Measurements from ENCODE around the gene ARHGEF10L.

ARHGEF10L gene

DNA sequence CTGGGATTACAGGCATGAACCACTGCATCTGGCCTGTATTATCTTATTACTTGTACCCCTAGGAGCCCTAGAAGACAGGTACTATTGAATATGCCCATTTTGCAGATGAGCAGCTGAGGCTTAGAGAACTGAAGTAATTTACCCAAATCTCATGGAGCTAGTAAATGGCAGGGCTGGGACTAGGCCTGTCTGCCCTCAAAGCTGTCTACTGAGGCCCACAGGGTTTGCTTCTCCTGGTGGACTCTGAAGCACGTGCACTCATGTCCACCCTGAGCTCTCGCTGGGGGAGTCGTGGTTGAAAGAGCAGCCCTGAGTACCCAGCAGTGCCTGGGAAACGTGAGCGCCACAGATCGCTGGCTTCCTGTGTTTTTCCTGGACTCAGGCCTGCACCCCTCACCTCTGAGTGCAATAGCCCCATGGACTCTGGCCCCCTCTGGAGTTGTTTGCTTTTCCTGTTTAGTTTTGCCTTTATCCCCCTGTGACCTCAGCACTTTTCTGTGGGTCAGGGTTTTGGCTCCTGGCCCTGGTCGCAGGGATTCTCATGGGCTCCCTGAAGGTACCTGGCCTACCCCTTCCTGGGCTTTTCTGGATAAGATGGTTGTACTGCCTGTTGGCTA, 52.4 kb downstream of the ARHGEF10L start:
- H3K9me3 ChIP-seq (ENCODE audit: control insufficient read depth, insufficient read depth, low read length) = no peaks in the 10 kb centered on the region
- H3K27ac ChIP-seq (ENCODE audit: low read depth, low read length) = no peak overlapping the region
- H3K4me1 ChIP-seq (ENCODE audit: control insufficient read depth, low read length) = no peaks in the 10 kb centered on the region
- H3K9me2 ChIP-seq (replicated peaks; ENCODE audit: control insufficient read depth, low read length) = no peaks in the 10 kb centered on the region
- H3K4me2 ChIP-seq (ENCODE audit: low read length) = no peak overlapping the region
- TF ChIP-seq EZH2phosphoT487 (IDR thresholded peaks at IDR 0.05; ENCODE audit: borderline replicate concordance, low read length) = no peak
- TF ChIP-seq, protein P1, sequence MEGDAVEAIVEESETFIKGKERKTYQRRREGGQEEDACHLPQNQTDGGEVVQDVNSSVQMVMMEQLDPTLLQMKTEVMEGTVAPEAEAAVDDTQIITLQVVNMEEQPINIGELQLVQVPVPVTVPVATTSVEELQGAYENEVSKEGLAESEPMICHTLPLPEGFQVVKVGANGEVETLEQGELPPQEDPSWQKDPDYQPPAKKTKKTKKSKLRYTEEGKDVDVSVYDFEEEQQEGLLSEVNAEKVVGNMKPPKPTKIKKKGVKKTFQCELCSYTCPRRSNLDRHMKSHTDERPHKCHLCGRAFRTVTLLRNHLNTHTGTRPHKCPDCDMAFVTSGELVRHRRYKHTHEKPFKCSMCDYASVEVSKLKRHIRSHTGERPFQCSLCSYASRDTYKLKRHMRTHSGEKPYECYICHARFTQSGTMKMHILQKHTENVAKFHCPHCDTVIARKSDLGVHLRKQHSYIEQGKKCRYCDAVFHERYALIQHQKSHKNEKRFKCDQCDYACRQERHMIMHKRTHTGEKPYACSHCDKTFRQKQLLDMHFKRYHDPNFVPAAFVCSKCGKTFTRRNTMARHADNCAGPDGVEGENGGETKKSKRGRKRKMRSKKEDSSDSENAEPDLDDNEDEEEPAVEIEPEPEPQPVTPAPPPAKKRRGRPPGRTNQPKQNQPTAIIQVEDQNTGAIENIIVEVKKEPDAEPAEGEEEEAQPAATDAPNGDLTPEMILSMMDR (IDR thresholded peaks at IDR 0.05; ENCODE audit: low read depth, low read length, poor library complexity, severe bottlenecking) = no peak
- H3K79me2 ChIP-seq (ENCODE audit: control insufficient read depth, low read length) = no peaks in the 10 kb centered on the region
- no peaks in the 10 kb centered on the region for H3K27me3 ChIP-seq (ENCODE audit: control insufficient read depth, low read length)
- H4K20me1 ChIP-seq (ENCODE audit: control insufficient read depth, insufficient read depth, low read depth, low read length) = no peaks in the 10 kb centered on the region
- no peak overlapping the region for H3K4me3 ChIP-seq (ENCODE audit: low read length)
- no peaks in the 10 kb centered on the region for H3K36me3 ChIP-seq (ENCODE audit: control insufficient read depth, low read length)
- H3F3A ChIP-seq (ENCODE audit: control insufficient read depth, insufficient read depth) = no peaks in the 10 kb centered on the region

DNA sequence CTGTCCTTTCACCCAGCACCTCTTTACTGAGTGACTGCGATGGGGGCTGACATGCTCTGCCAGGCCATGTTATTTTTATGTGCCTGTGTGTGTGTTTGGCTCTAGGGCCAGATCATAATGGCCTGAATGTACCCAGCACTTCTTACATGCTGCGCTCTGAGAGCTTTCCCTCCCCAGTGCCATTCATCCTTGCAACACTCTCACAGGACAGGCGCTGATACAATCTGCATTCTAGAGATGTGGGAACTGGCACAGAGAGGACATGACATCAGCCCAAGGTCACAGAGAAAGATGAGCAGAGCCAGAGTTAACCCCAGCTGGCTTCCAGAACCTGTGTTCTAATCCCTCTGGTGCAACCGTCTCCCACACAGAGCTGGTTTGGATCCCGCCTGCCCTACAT, 54.5 kb downstream of the ARHGEF10L start:
- Histone ChIP-seq H3K4me2 (ENCODE audit: low read length) (no peak overlapping the region), H3K4me3 (ENCODE audit: low read length) (no peak overlapping the region), H3K4me1 (ENCODE audit: control insufficient read depth, low read length) (no peaks in the 10 kb centered on the region), H3F3A (ENCODE audit: control insufficient read depth, insufficient read depth) (no peaks in the 10 kb centered on the region), H3K9me3 (ENCODE audit: control insufficient read depth, insufficient read depth, low read length) (no peaks in the 10 kb centered on the region), H3K79me2 (ENCODE audit: control insufficient read depth, low read length) (no peaks in the 10 kb centered on the region), H3K27ac (ENCODE audit: low read depth, low read length) (no peak overlapping the region), H3K36me3 (ENCODE audit: control insufficient read depth, low read length) (no peaks in the 10 kb centered on the region), H3K9me2 (replicated peaks; ENCODE audit: control insufficient read depth, low read length) (no peaks in the 10 kb centered on the region), H4K20me1 (ENCODE audit: control insufficient read depth, insufficient read depth, low read depth, low read length) (no peaks in the 10 kb centered on the region), H3K27me3 (ENCODE audit: control insufficient read depth, low read length) (no peaks in the 10 kb centered on the region)
- TF ChIP-seq, protein P1 (IDR thresholded peaks at IDR 0.05; ENCODE audit: low read depth, low read length, poor library complexity, severe bottlenecking) = no peak
- TF ChIP-seq EZH2phosphoT487 (IDR thresholded peaks at IDR 0.05; ENCODE audit: borderline replicate concordance, low read length) = no peak

DNA sequence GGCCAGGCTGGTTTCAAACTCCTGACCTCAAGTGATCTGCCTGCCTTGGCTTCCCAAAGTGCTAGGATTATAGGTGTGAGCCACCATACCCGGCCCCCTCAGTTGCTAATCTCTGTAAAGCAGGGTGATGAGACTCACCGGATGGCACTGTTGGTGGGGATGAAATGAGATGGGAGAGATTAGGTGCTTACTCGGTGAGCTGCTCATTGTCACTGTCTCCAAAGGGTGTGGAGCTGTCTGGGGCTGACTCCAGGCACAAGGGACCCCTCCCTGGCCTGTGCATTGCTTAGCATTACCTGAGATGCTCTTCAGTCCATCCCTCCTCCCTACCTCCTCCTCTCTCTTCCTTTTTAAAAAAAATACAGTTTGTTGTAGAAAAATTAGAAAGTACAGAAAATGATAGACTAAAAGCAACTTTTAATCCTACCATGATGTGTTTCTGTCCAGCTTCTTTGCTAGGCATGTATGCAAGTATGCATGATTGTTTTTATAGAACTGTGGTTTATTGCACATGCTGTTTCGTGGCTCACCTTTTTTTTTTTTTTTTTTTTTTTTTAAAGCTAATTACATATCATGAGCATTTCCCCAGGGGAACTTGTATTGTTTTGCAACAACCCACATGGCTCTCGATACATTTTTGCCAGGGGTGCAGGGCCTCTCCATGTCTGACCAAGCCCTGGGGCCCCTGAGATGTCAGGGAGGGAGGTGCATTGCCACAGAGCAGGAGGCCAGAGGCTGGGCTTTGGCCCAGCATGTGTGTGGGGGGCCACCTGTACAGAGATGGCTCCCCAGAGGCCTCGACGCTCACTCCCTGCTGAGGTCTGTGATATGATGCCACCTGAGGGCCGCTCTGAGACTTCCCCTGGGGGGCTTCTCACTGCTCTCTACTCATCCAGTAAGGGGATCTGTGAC, 55.4 kb downstream of the ARHGEF10L start:
- Histone ChIP-seq H4K20me1 (ENCODE audit: control insufficient read depth, insufficient read depth, low read depth, low read length) (no peaks in the 10 kb centered on the region), H3F3A (ENCODE audit: control insufficient read depth, insufficient read depth) (no peaks in the 10 kb centered on the region), H3K4me2 (ENCODE audit: low read length) (no peak overlapping the region), H3K4me1 (ENCODE audit: control insufficient read depth, low read length) (no peaks in the 10 kb centered on the region), H3K4me3 (ENCODE audit: low read length) (no peak overlapping the region), H3K79me2 (ENCODE audit: control insufficient read depth, low read length) (no peaks in the 10 kb centered on the region), H3K36me3 (ENCODE audit: control insufficient read depth, low read length) (no peaks in the 10 kb centered on the region), H3K27me3 (ENCODE audit: control insufficient read depth, low read length) (no peaks in the 10 kb centered on the region), H3K9me3 (ENCODE audit: control insufficient read depth, insufficient read depth, low read length) (no peaks in the 10 kb centered on the region), H3K27ac (ENCODE audit: low read depth, low read length) (no peak overlapping the region), H3K9me2 (replicated peaks; ENCODE audit: control insufficient read depth, low read length) (no peaks in the 10 kb centered on the region)
- TF ChIP-seq EZH2phosphoT487 (IDR thresholded peaks at IDR 0.05; ENCODE audit: borderline replicate concordance, low read length) = no peak
- TF ChIP-seq, protein P1 (IDR thresholded peaks at IDR 0.05; ENCODE audit: low read depth, low read length, poor library complexity, severe bottlenecking) = no peak

Data from DOHH2 (cell line).